Cardiac fibroblast (primary cell): ENCODE data around the gene PRRT2.
A peak's percentile ranks its signal among the peaks of the same experiment; 100 is the strongest.

Experiments
- DNase-seq, 2 donors: peaks; one replicate each; pipeline versions ENCODE4 v3.0.0 to v3.0.0-alpha.2; 2010; ENCODE audit warnings: low read depth in 2 of 2
- H3K4me3 ChIP-seq, 2 donors: replicated peaks in 1 of 2; 1 replicate in 1 of 2; 2 replicates in 1 of 2; pipeline ENCODE4 v1.5.1; 2011; ENCODE audit warnings: low read depth in 2 of 2, low read length in 2 of 2, mild to moderate bottlenecking in 2 of 2, moderate library complexity in 1 of 2
- TF ChIP-seq, protein P1 (sequence below): IDR thresholded peaks from one replicate; pipeline ENCODE4 v1.5.1; 2011; ENCODE audit warnings: low read depth, mild to moderate bottlenecking, low read length, inconsistent platforms

The PRRT2 gene

GRCh38 chr16:29819506-29819905 is 7.5 kb downstream of the PRRT2 start:
- DNase-seq = no peak
- peak overlapping the region in 1 of 2 donors; percentile 8 for H3K4me3 ChIP-seq
- TF ChIP-seq, protein P1, sequence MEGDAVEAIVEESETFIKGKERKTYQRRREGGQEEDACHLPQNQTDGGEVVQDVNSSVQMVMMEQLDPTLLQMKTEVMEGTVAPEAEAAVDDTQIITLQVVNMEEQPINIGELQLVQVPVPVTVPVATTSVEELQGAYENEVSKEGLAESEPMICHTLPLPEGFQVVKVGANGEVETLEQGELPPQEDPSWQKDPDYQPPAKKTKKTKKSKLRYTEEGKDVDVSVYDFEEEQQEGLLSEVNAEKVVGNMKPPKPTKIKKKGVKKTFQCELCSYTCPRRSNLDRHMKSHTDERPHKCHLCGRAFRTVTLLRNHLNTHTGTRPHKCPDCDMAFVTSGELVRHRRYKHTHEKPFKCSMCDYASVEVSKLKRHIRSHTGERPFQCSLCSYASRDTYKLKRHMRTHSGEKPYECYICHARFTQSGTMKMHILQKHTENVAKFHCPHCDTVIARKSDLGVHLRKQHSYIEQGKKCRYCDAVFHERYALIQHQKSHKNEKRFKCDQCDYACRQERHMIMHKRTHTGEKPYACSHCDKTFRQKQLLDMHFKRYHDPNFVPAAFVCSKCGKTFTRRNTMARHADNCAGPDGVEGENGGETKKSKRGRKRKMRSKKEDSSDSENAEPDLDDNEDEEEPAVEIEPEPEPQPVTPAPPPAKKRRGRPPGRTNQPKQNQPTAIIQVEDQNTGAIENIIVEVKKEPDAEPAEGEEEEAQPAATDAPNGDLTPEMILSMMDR = no peak

GRCh38 chr16:29820271-29820701 is 8.3 kb downstream of the PRRT2 start, which contains the start of gene MVP:
Gene MVP (plus strand): TSS chr16:29820462. CDS start chr16:29830550, 10,088 bp downstream.
- TF ChIP-seq, protein P1 = no peak
- peak within 1 kb of the TSS; percentile 75 to 80 for H3K4me3 ChIP-seq
- peak; percentile 63 to 75 for DNase-seq

- DNase-seq = peak in 1 of 2 donors; percentile 45
- H3K4me3 ChIP-seq = peak overlapping the region; percentile 75 to 80
- TF ChIP-seq, protein P1 = no peak
Measured at GRCh38 chr16:29820730-29821642, 9.0 kb downstream of the PRRT2 start.

GRCh38 chr16:29821643-29822115 is 9.7 kb downstream of the PRRT2 start:
- DNase-seq = peak; percentile 78 to 79
- TF ChIP-seq, protein P1 = no peak
- peak overlapping the region; percentile 75 to 80 for H3K4me3 ChIP-seq

GRCh38 chr16:29824589-29825144 is 12.7 kb downstream of the PRRT2 start:
- DNase-seq = peak; percentile 67 to 73
- peak overlapping the region in 1 of 2 donors; percentile 21 for H3K4me3 ChIP-seq
- TF ChIP-seq, protein P1 = no peak

DNA sequence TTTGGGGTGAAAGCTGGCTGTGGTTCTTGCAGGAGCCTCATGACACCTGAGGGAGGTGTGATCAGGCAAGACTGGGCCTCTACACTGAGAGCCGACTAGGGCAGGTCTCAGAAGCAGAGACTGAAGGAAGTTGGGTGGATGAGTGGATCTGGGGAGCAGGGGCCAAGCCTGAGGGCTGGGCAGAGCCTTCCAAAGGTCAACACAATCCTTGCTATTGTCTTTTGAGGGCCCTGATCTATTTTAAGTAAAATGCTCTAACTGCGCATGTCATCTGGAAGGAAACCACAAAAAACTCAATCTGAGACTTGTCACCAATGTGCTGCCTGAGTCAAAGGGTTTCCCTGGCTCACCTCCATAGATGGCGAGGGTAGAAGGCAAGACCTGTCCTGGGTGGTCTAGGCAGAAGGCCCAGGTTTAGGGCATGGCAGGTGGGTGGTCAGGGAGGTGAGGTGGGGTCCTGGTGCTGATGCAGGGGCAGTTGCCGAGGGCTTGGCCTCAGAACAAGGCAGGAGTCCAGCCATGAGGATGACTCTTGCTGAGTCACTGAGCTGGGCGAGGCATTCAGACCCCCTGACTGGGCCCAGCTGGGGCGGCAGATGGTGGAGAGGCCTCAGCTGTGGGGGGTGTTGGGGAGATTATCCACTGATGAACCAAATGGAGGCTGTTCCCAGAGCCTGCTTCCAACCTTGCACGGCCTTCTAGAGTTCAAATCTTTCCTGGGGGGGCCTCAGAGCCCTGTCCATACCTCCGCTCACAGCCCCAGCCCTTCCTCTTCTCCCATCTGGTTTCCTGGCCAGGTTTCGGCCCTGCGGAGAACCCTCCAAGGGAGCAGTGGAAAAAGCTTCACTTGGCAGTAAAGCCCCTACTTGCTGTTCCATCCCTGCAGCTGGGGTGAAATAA is 13.4 kb downstream of the PRRT2 start:
- peak; percentile 75 to 88 for DNase-seq
- TF ChIP-seq, protein P1 = no peak
- peak overlapping the region in 1 of 2 donors; percentile 28 for H3K4me3 ChIP-seq
